Testis (tissue), 3 donors: ENCODE data around the gene NRG4. TPM values are rescaled to one million over a fixed set of nuclear protein-coding genes. Genes with fewer than 3 reads are reported as not detected.

Source experiments
- DNase-seq: peaks from one replicate; pipeline ENCODE4 v3.0.0-alpha.2; 2019
- H3K27ac ChIP-seq, 2 donors: fragments of 200-600 bp; sonication (generic); one replicate each; pipeline ENCODE4 v1.5.1; 2019
- H3K27me3 ChIP-seq: fragments of 200-600 bp; sonication (generic); one replicate; pipeline ENCODE4 v1.5.1; 2019
- H3K36me3 ChIP-seq: fragments of 200-600 bp; sonication (generic); one replicate; pipeline ENCODE4 v1.5.1; 2017; ENCODE audit warnings: low read depth; ENCODE audit errors: missing control alignments
- H3K4me1 ChIP-seq: fragments of 200-600 bp; sonication (generic); one replicate; pipeline ENCODE4 v1.5.1; 2019
- H3K4me3 ChIP-seq, 2 donors: fragments of 200-600 bp; sonication (generic); one replicate each; pipeline ENCODE4 v1.5.1; 2017 to 2019
- H3K9me3 ChIP-seq: fragments of 200-600 bp; sonication (generic); one replicate; pipeline ENCODE4 v1.5.1; 2017
- POLR2A ChIP-seq: fragments of 450-650 bp; IDR thresholded peaks from one replicate; pipeline ENCODE4 v1.6.1; 2017; ENCODE audit warnings: antibody characterized with exemption, mild to moderate bottlenecking, moderate library complexity
- WGBS, 2 donors: methylation state at CpG; one replicate each; pipeline ENCODE4 v1.1.5; 2018; 5-methylcytosine and 5-hydroxymethylcytosine counted together
- intact Hi-C: fragments of 100-400 bp; cut with DNase I; formaldehyde crosslinking; loops from one replicate; pipeline ENCODE4 v1.15.1; 2023; ENCODE audit warnings: low total_unique reads
- polyA plus RNA-seq: library from polyadenylated mRNA; stranded (reverse); fragments of 350-450 nt; fragmentation: Illumina TruSeq; extraction: RNeasy Lipid Tissue Mini Kit (QIAGEN cat#74804); gene quantifications from one replicate; pipeline ENCODE4 v1.2.3, GENCODE V29; 2014; ENCODE audit warnings: low read depth, low replicate concordance; ENCODE audit not compliant: insufficient read depth
- total RNA-seq, 2 donors: library from RNA; depleted of rRNA; stranded (reverse); fragments of >200 nt; gene quantifications; one replicate each; pipeline ENCODE4 v1.2.3, GENCODE V29; 2016
- TF ChIP-seq, protein P1 (sequence below), 3 experiments: fragments of 450-650 bp in 2 of 3; fragments of 200-600 bp in 1 of 3; sonication (generic) in 1 of 3; IDR thresholded peaks; one replicate each; pipeline ENCODE4 v1.5.1; 2016 to 2019; ENCODE audit warnings: antibody characterized with exemption in 3 of 3, mild to moderate bottlenecking in 2 of 3, moderate library complexity in 1 of 3

Gene NRG4
- total and polyA plus RNA-seq, 3 donors from 2014 or later, result 10.8 to 21.2 (median 14.6) TPM

DNA sequence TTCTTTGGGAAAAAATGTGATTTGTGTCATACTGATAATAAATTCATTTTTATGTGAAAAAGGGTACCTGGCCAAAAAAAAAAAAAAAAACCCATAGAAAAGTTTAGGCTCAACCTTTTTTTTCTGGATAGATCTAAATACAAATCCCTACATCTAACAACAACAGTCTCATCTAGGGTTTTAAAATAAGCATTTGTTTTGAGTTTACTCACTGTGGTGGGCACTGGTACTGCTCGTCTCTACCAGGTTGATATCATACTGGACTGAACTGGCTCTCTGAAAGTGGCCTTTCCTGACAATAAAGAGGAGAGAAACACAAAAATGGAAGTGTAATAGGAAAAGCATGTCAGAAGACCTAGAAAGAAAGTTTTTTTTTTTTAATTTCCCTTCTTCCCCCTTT is 56.5 kb downstream of the NRG4 start:
- H3K27ac ChIP-seq, result no peak overlapping the region
- WGBS, 2 donors, result 77 to 83% methylated on average over 1 of the region's 1 CpG
- H3K27me3 ChIP-seq, result no peaks in the 10 kb centered on the region
- H3K36me3 ChIP-seq, result no peaks in the 10 kb centered on the region
- intact Hi-C loops, result no loop called here
- DNase-seq, result no peak
- no peaks in the 10 kb centered on the region for H3K4me1 ChIP-seq
- H3K4me3 ChIP-seq, result no peak overlapping the region
- H3K9me3 ChIP-seq, result no peaks in the 10 kb centered on the region
- TF ChIP-seq POLR2A, result no peak
- TF ChIP-seq, protein P1, sequence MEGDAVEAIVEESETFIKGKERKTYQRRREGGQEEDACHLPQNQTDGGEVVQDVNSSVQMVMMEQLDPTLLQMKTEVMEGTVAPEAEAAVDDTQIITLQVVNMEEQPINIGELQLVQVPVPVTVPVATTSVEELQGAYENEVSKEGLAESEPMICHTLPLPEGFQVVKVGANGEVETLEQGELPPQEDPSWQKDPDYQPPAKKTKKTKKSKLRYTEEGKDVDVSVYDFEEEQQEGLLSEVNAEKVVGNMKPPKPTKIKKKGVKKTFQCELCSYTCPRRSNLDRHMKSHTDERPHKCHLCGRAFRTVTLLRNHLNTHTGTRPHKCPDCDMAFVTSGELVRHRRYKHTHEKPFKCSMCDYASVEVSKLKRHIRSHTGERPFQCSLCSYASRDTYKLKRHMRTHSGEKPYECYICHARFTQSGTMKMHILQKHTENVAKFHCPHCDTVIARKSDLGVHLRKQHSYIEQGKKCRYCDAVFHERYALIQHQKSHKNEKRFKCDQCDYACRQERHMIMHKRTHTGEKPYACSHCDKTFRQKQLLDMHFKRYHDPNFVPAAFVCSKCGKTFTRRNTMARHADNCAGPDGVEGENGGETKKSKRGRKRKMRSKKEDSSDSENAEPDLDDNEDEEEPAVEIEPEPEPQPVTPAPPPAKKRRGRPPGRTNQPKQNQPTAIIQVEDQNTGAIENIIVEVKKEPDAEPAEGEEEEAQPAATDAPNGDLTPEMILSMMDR (IDR thresholded peaks at IDR 0.05), result no peak

DNA sequence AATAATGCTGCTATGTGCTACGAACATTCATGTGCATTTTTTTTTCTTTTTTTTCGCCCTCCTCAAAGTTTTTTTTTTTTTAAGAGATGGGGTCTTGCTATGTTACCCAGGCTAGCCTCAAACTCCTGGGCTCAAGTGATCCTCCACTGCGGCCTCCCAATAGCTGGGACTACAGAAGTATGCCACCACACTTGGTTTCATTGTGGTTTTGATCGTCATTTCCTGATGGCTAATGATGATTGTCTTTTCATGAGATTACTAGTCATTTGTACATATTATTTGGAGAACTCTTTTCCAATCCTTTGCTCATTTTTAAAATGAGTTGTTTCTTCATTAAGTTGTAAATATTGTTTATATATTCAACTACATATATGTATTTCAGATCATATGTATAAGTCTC is 59.7 kb downstream of the NRG4 start:
- Histone ChIP-seq H3K27me3 (no peaks in the 10 kb centered on the region), H3K4me3 (no peak overlapping the region), H3K9me3 (no peaks in the 10 kb centered on the region), H3K27ac (no peak overlapping the region), H3K4me1 (no peaks in the 10 kb centered on the region), H3K36me3 (no peaks in the 10 kb centered on the region)
- TF ChIP-seq, protein P1 (IDR thresholded peaks at IDR 0.05), result no peak
- no peak for TF ChIP-seq POLR2A
- DNase-seq, result no peak
- intact Hi-C loops, result no loop called here
- WGBS, 2 donors, result 90 to 91% methylated on average over 4 of the region's 4 CpGs

DNA sequence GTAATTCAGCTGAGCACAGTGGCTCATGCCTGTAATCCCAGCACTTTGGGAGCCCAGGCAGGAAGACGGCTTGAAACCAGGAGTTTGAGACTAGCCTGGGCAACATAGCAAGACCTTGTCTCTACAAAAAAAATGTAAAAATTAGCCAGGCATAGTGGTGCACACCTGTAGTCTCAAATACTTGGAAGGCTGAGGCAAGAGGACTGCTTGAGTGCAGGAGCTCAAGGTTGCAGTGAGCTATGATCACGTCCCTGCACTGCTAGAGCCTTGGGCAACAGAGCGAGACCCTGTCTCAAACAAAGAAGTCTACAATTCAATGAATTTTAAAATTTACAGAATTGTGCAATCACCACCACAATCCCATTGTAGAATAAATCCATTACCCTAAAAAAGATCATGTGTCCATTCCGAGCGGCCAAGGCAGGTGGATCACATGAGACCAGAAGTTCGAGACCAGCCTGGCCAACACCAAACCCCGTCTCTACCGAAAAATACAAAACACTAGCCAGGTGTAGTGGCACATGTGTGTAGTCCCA is 63.4 kb downstream of the NRG4 start:
- 82 to 86% methylated on average over 8 of the region's 8 CpGs for WGBS, 2 donors
- Histone ChIP-seq H3K27me3 (no peaks in the 10 kb centered on the region), H3K27ac (no peak overlapping the region), H3K4me1 (no peaks in the 10 kb centered on the region), H3K9me3 (no peaks in the 10 kb centered on the region), H3K4me3 (no peak overlapping the region), H3K36me3 (no peaks in the 10 kb centered on the region)
- DNase-seq, result no peak
- TF ChIP-seq POLR2A, result no peak
- TF ChIP-seq, protein P1 (IDR thresholded peaks at IDR 0.05), result no peak
- intact Hi-C loops, result no loop called here

DNA sequence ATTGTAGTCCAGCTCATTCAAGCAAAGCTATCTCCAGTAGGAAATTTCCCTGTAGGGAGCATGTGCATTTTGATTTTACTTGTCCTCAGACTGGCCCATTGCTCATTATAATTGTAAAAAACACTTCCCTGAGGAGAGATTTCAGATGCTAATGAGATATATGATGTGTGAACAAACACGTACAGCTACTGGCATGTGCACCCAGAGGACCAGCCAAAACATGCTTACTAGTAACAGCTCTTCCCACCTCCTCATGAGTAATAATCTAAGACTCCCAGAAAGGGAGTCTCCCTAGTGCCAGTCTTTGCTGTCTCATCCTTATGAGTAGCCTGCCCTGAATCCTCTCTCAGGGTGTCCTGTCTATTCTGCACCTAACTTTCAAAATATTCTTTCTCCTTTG is 65.1 kb downstream of the NRG4 start:
- Histone ChIP-seq H3K27me3 (no peaks in the 10 kb centered on the region), H3K27ac (no peak overlapping the region), H3K4me1 (no peaks in the 10 kb centered on the region), H3K36me3 (no peaks in the 10 kb centered on the region), H3K4me3 (no peak overlapping the region), H3K9me3 (no peaks in the 10 kb centered on the region)
- TF ChIP-seq, protein P1 (IDR thresholded peaks at IDR 0.05), result no peak
- TF ChIP-seq POLR2A, result no peak
- 63 to 72% methylated on average over 1 of the region's 1 CpG for WGBS, 2 donors
- intact Hi-C loops, result no loop called here
- DNase-seq, result no peak

DNA sequence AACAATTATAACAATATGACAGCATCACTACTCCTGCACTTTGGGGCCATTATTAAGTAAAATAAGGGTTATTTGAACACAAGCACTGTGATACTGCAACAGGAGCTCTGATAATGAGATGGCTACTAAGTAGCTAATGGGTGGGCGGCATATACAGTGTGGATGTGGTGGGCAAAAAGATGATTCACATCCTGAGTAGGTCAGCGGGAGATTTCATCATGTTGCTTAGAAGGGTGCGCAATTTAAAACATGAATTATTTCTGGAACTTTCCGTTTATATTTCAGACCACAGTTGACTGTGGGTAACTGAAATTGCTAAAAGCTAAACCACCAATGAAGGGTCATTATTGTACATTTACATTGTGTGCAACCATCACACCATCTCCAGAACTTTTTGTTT is 66.3 kb downstream of the NRG4 start:
- no peak for DNase-seq
- intact Hi-C loops, result no loop called here
- WGBS, 2 donors, result 57 to 69% methylated on average over 4 of the region's 4 CpGs

More for the DNA sequence above, 66.3 kb downstream of the NRG4 start:
- H3K27ac ChIP-seq, result no peak overlapping the region
- no peaks in the 10 kb centered on the region for H3K4me1 ChIP-seq
- no peaks in the 10 kb centered on the region for H3K9me3 ChIP-seq
- no peaks in the 10 kb centered on the region for H3K27me3 ChIP-seq
- H3K36me3 ChIP-seq, result no peaks in the 10 kb centered on the region
- TF ChIP-seq POLR2A, result no peak
- H3K4me3 ChIP-seq, result no peak overlapping the region
